Osteocyte (in vitro differentiated cells): ENCODE data around the gene RTN4. TPM values are rescaled to one million over a fixed set of nuclear protein-coding genes. Genes with fewer than 3 reads are reported as not detected.
A peak's percentile ranks its signal among the peaks of the same experiment; 100 is the strongest.

Experiments used
- DNase-seq: peaks from one replicate; pipeline ENCODE4 v3.0.0; 2021; ENCODE audit warnings: mixed read lengths; ENCODE audit not compliant: unreplicated experiment; ENCODE audit errors: extremely low spot score
- H3K27ac Mint-ChIP-seq: one replicate; pipeline ENCODE4 v1.8.0; 2021; ENCODE audit warnings: mild to moderate bottlenecking, mixed read lengths; ENCODE audit not compliant: unreplicated experiment
- H3K27me3 Mint-ChIP-seq: one replicate; pipeline ENCODE4 v1.8.0; 2021; ENCODE audit warnings: mixed read lengths; ENCODE audit not compliant: unreplicated experiment
- H3K36me3 Mint-ChIP-seq: one replicate; pipeline ENCODE4 v1.8.0; 2021; ENCODE audit warnings: mixed read lengths; ENCODE audit not compliant: unreplicated experiment
- H3K4me1 Mint-ChIP-seq: one replicate; pipeline ENCODE4 v1.8.0; 2021; ENCODE audit warnings: mixed read lengths; ENCODE audit not compliant: unreplicated experiment
- H3K4me3 Mint-ChIP-seq: one replicate; pipeline ENCODE4 v1.8.0; 2021; ENCODE audit warnings: mild to moderate bottlenecking, moderate library complexity, mixed read lengths; ENCODE audit not compliant: unreplicated experiment
- H3K9me3 Mint-ChIP-seq: one replicate; pipeline ENCODE4 v1.8.0; 2021; ENCODE audit warnings: mixed read lengths; ENCODE audit not compliant: unreplicated experiment
- CTCF ChIP-seq: fragments of 200-600 bp; sonication (generic); IDR thresholded peaks from 2 replicates; pipeline ENCODE4 v1.5.0; 2021; ENCODE audit warnings: antibody characterized with exemption, mild to moderate bottlenecking, moderate library complexity
- total RNA-seq: library from RNA; stranded (reverse); gene quantifications from 2 replicates; pipeline ENCODE4 v1.2.1, GENCODE V29; 2021

The RTN4 gene
- total RNA-seq, 1 donor from 2014 or later, result 532 TPM

GRCh38 chr2:55027226-55027625 lies 23.0 kb downstream of the RTN4 start:
- no peaks in the 10 kb centered on the region for H3K27me3 Mint-ChIP-seq
- no peak for TF ChIP-seq CTCF
- no peak for DNase-seq
- H3K36me3 Mint-ChIP-seq, result peaks cover 2% of the 10 kb centered on the region
- no peak overlapping the region for H3K4me3 Mint-ChIP-seq
- H3K9me3 Mint-ChIP-seq, result no peaks in the 10 kb centered on the region
- H3K27ac Mint-ChIP-seq, result no peak overlapping the region
- H3K4me1 Mint-ChIP-seq, result peaks cover 31% of the 10 kb centered on the region

- peak overlapping the region; percentile 9 for H3K27ac Mint-ChIP-seq
- DNase-seq, result no peak
- no peak overlapping the region for H3K4me3 Mint-ChIP-seq
These were observed 24.0 kb downstream of the RTN4 start for GRCh38 chr2:55026202-55026601.

GRCh38 chr2:55025627-55026026 lies 24.6 kb downstream of the RTN4 start:
- no peak for DNase-seq
- Mint-ChIP-seq H3K4me1 (peaks cover 22% of the 10 kb centered on the region), H3K4me3 (no peak overlapping the region), H3K27me3 (no peaks in the 10 kb centered on the region), H3K27ac (peak overlapping the region; percentile 9), H3K9me3 (no peaks in the 10 kb centered on the region), H3K36me3 (peaks cover 3% of the 10 kb centered on the region)
- TF ChIP-seq CTCF, result no peak

More at GRCh38 chr2:55026202-55026601, 24.0 kb downstream of the RTN4 start:
- H3K36me3 Mint-ChIP-seq, result peaks cover 2% of the 10 kb centered on the region
- H3K9me3 Mint-ChIP-seq, result no peaks in the 10 kb centered on the region
- no peaks in the 10 kb centered on the region for H3K27me3 Mint-ChIP-seq
- peaks cover 27% of the 10 kb centered on the region for H3K4me1 Mint-ChIP-seq
- no peak for TF ChIP-seq CTCF

- Mint-ChIP-seq H3K4me3 (no peak overlapping the region), H3K27me3 (no peaks in the 10 kb centered on the region), H3K36me3 (peaks cover 9% of the 10 kb centered on the region), H3K4me1 (peaks cover 18% of the 10 kb centered on the region), H3K9me3 (peaks cover 2% of the 10 kb centered on the region), H3K27ac (no peak overlapping the region)
- DNase-seq, result no peak
- TF ChIP-seq CTCF, result no peak
These were observed 25.2 kb downstream of the RTN4 start for GRCh38 chr2:55025082-55025481.

GRCh38 chr2:55022476-55022875 lies 27.8 kb downstream of the RTN4 start:
- Mint-ChIP-seq H3K27ac (no peak overlapping the region), H3K9me3 (peaks cover 10% of the 10 kb centered on the region), H3K36me3 (peaks cover 28% of the 10 kb centered on the region), H3K27me3 (no peaks in the 10 kb centered on the region), H3K4me3 (no peak overlapping the region), H3K4me1 (peaks cover 30% of the 10 kb centered on the region)
- TF ChIP-seq CTCF, result no peak
- no peak for DNase-seq
